Measurements from ENCODE around the gene API5.
A peak's percentile ranks its signal among the peaks of the same experiment; 100 is the strongest.
"Not testable (repeated sequence)": the region's sequence is repeated elsewhere in the genome, so short reads cannot be mapped to it uniquely, and the experiment has no call there.

API5 gene

DNA sequence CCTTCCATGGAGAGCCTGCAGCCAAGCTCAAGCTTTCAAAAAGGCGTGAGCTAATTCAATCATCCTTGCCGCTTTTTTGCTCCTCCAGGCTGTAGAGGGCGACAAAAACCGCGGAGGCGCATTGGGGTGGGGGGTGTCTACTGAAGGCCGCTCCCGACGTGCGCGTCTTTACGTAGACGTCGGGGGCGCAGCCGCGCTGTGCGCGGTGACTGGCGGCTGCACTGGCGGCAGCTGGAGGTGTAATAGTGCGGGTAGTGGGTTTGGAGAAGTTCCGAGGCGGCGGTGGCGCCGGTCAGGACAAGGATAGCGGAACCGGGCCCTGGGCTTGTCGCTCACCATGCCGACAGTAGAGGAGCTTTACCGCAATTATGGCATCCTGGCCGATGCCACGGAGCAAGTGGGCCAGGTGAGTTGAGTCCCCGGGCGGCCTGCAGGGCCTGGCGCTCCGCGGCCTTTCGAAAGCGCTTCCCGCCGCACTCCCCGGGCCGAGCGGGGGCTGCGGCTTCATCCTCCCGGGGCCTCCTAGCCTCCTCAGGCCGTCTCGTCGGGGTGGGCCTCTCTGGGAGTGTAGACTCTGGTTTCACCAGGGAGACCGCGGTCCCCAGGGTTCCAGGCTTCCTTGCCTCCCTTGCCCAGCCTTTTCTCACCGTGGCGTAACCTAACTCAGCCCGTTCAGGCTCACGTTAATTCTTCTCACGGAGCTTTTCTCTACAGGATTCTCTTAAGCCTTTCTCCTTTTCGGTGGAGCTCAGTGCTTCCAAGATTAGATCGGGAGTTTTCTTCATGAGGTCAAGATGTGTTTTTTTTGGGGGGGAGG lies at the start of gene API5:
TSS of gene API5 (plus strand) at position 206 of the 817 bp plus-strand sequence. CDS start at position 338, 132 bp downstream.
- peak; percentile 85 to 92 (median 91) for DNase-seq (ENCODE audit: low read depth in 3 of 3)

DNA sequence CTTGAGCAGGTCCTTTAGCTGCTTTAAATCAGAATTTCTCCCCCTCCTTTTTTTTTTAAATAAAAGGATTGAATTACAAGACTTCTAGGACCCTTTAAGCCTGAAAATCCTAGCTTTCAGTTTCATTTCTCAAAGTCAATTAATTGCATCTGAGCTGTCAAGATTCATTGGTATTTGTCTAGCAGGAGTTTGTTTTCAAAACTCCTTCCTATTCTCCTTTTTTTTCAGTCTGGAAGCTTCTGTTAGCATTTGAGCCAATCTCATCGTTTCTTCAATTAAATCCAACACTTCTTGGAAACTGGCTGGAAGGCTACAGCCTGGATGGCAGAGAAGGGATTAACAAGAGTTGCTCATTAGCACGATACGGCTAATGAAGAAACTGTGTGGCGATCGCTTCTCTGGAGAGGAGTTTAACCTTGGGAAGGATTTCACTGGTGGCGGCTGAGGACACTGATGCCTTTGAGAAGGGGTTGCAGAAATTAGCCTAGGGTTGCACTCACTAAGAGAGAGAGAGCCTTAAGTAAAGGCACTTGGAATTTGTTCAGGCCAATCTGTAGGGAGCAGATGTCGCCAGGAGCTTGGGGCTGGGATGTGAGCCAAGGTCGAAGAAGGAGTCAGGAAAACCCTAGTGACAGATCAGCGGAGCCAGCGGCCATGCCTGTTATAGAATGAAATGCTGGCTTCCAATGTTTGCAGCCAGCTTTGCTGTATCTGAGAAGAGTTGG lies 43.8 kb upstream of the API5 start:
- DNase-seq (ENCODE audit: low read depth in 3 of 3) = no peak

DNA sequence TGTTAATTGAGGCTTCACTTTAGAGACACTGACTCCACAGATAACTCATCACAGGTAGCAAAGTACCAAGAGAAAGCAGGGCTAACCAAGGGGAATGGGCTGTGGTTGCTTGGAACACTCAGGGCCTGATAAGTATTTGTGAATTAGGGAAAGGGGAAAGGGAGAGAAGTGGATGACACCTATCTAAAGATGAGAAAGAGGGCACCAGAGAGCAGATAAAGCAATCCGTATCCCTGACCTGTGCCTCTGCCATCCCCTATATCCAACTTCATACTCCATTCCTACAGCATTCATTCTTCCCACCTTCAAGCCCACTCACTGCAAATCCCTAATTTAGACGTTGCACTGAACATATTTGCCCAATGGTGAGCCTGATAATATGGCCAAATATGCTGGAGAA lies 43.0 kb upstream of the API5 start:
- no peak for DNase-seq (ENCODE audit: low read depth in 3 of 3)

DNA sequence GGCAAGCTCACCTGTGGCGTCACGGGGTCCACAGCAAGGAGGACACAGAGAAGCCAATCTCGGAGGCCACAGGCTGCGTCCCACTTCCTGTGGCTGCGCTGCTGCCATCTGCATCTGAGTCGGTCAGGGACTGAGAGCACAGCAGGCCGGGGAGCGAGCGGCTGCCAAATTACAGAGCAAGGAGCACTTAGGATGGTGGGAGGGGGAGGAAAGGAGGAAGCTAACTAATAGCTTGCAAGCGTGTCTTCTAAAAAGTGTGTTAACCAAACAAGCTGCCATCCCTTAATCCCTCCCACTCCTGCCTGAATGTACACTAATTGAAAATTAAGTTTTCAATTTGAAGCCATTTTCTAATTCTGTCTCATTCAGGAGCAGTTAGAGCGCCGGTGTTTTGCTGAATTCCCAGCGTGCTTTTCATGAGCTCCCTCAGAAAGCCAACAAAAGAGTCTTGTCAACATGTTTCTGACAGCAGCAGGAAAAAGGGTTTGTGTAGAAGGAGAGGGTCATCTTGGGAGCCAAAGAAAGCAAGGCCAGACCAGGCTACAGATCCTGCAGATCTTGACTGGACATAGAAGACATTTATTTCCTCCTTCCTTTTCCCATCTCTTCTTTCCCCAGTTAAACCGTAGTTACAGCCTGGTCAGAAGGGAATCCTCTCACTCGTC lies 42.4 kb upstream of the API5 start:
- no peak for DNase-seq (ENCODE audit: low read depth in 3 of 3)

DNA sequence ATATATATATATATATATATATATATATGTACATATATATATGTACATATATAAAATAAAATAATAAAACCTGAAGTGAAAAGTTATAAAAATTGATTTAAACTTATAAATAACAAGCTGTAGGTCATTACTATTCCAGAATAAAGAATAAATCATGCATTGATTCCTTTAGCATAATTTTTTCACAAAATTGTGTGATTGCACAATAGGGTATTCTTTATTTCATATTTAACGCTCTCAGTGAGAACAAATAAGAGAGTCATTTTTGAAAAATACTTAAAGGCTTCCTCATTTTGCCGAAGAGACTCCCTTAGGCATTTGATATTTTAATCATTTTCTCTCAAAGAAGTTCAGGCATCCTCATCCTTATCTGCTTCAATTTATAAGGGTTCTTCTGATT lies 41.3 kb upstream of the API5 start:
- no peak for DNase-seq (ENCODE audit: low read depth in 3 of 3)

DNA sequence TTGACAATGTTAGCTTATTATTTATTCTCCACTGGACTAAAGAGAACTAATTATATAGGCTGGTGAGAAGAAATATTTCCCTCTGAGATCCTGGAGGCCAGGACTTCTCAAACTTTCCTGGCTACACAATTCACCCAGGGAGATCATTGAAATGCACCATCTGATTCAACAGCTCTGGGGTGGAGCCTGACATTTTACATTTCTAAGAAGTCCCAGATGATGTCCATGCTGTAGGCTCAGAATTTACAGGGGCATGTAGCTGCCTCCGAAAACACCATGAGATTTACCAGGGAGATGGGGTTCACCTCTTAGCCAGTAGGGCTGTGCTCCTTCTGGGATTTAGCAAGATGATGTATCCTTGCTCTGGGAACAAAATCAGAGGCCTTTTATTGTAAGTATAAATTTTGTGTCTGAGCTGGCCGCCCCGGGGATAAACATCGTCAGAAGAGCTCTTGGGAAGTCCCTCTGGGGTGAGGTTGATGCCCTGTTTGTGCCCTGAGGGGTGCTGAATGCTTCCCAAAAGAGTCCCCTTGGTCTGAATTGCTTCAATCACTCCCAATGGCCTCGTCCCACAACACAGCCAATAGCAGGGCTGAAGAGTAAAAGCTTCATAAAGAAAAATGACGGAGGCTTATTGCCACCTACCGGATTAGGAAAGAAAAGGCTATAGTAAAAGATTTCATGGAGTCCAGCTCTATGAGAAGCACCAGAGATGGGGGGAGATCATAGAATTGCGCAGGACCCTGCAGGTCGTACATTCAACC lies 33.4 kb upstream of the API5 start:
- DNase-seq (ENCODE audit: low read depth in 3 of 3) = no peak

DNA sequence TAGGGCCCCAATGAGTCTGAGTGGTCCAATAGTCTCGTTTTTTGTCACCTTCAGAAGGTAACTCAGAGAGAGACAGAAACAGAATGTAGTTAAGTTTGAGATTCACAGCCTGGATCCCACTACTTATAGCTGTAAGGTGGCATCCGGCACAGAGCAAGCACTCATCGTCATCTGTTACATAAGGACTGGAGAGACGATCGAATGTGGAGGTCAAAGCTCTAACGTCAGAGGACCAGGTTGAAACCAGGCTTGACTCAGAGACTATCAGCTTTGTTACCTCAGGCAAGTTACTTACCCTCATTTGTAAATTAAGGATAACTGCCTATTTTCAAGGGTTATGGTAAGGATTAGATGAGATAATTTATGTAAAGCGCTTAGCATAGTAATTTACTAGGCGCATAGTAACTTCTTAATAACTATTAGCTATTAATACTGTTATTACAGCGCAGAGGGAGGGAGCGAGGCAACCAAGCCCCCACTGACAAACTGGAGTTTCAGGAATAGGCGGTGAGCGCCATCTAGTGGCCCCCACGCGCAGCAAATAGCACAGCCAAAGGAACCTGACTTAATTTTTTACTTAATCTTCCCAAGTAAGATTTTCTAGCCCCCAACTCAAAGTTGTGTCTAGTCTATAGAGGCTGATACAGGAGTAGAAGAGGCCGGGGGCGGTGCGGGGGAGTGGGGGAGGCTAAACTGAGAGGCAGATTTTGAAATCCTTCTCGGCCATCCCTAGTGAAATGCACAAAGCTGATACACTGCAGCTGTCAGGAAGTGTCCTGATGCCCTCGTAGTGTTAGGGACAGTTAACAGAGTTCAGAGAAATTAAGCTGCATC lies 29.0 kb upstream of the API5 start:
- DNase-seq (ENCODE audit: low read depth in 3 of 3) = peak in 2 of 3 experiments; percentile 5 to 27

DNA sequence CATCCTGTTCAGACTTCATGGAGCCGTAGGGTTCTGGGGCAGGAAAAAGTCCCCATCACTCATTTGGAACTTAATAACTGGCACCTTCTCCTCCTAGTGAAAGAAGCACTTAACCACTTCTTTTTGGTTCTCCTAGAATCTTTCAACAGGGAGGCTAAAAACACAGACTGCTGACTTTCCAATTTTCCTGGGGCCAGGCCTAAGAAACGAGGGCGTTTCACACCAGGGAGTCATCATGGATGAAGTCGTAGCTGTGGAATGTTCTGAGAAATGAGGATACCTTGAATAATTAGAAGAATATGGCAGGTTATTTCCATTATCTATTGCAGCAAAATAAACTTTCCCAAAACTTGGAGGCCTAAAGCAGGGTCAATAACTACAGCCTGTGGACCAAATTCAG lies 26.0 kb upstream of the API5 start:
- no peak for DNase-seq (ENCODE audit: low read depth in 3 of 3)

DNA sequence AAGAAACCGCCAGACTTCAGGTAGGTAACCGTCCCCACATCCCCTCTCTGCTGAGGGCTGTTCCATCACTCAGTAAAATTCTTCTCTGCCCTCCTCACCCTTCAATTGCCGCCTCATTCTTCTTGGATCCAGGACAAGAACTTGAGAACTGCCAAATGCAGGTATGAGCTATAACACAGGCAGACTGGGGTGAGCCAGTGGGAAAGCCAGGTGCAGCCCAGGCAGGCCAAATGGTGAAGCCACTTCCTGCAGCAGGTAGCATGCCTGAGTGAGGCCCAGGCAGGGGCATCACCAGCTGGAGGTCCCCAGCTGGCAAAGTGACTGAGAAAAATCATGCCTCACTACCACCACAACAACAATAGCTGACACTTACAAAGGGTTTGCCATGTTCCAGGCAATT lies 22.4 kb upstream of the API5 start:
- no peak for DNase-seq (ENCODE audit: low read depth in 3 of 3)

DNA sequence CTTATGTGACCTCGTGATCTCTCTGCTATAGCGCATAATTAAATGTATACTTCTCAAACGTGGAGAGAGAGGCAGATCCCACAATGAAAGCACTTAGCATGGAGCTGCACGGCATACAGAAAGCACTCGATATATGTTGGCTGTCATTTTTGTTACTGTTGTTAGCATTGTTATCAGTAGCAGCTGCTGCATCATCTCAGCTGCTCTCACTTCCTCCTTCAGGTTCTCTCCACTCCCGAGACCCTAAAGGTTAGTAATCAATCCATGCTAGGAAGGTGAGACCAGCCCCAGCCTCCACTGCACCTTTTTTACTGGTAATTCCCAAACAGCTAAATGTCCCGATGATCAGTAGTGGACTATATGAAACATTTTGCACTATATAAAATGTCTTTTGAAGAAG lies 13.4 kb upstream of the API5 start:
- no peak for DNase-seq (ENCODE audit: low read depth in 3 of 3)

DNA sequence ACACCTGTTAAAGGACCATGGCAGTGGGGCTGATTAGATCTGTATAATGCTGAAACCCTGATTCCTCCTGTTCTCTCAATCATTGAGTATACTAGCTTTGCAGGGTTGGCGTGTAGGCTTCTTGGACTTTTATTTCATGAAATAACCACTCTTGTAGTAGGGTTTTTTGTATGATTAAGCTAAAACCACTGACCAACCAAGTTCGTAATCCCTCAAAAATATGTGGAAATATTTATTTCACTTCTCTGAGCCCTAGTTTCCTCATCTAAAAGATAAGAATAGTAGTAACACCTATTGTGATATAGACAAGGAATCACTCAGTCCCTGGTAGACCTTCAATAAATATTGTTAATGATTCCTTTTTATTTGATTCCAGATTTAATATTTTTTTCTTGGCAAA lies 4.2 kb downstream of the API5 start:
- DNase-seq (ENCODE audit: low read depth in 3 of 3) = no peak

DNA sequence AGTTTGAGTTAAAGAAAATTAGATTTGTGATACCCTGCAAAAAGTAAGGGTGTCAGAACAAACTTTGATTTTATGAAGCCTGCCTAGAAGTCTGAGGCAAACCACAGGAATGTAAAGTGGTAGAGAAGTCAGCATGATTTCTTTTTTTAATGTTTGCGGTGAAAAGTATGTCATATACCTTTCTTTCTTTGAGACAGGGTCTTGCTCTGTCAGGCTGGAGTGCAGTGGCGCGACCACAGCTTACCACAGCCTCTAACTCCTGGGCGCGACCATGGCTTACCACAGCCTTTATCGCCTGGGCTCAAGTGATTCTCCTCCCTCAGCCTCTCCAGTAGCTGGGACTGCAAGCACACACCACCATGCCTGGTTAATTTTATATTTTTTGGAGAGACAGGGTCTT lies 4.7 kb downstream of the API5 start:
- no peak for DNase-seq (ENCODE audit: low read depth in 3 of 3)

DNA sequence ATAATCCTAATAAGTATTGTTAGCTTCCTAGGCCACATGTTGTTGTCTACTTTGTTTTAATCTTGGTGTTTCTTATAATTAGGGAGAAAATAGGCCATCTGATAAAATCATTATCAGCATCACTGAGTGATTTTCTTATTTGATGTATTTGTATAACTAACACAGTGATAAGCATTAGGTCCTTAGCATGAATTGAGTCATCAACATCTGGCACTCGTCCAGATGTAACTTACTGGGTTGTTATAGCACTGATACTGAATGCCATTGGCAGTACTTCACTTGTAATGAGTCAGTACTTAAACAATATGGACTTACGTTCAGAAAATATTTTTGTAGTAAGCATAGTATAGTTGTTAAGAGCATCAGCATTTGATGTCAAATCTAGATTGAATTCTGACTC lies 16.2 kb downstream of the API5 start:
- no peak for DNase-seq (ENCODE audit: low read depth in 3 of 3)

DNA sequence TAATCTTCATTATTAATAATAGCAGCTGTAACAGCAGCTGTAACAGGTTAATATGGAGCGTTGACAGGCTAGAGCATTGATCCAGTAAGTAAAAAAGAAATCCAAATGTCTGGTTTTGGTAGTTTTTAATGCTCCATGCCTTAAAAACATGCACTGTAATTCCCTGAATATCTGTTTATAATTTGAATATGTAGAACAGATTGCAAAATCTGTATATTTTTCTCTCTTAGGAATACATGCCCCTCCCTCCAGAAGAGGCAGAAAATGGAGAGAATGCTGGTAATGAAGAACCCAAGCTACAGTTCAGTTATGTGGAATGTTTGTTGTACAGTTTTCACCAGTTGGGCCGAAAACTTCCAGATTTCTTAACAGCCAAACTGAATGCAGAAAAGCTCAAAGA lies 16.7 kb downstream of the API5 start:
- no peak for DNase-seq (ENCODE audit: low read depth in 3 of 3)

DNA sequence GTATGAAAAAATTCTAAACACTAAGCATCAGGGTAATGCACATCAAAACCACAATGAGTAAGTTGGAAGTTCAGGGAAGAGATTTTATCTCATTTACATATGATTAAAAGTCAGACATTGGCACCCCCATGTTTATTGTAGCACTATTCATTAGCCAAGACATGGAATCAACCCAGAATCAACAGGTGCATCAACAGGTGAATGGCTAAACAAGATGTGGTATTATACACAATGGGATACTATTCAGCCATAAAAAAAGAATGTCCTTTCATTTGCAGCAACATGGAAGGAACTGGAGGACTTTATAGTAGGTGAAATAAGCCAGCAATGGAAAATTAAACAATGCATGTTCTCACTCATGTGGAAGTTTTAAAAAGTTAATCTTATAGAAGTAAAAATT lies 29.4 kb downstream of the API5 start:
- DNase-seq (ENCODE audit: low read depth in 3 of 3) = no peak

DNA sequence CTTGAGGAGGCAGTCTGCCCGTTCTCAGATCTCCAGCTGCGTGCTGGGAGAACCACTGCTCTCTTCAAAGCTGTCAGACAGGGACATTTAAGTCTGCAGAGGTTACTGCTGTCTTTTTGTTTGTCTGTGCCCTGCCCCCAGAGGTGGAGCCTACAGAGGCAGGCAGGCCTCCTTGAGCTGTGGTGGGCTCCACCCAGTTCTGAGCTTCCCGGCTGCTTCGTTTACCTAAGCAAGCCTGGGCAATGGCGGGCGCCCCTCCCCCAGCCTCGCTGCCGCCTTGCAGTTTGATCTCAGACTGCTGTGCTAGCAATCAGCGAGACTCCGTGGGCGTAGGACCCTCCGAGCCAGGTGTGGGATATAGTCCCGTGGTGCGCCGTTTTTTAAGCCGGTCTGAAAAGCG lies 39.6 kb downstream of the API5 start:
- not testable (repeated sequence) for DNase-seq (ENCODE audit: low read depth in 3 of 3)

DNA sequence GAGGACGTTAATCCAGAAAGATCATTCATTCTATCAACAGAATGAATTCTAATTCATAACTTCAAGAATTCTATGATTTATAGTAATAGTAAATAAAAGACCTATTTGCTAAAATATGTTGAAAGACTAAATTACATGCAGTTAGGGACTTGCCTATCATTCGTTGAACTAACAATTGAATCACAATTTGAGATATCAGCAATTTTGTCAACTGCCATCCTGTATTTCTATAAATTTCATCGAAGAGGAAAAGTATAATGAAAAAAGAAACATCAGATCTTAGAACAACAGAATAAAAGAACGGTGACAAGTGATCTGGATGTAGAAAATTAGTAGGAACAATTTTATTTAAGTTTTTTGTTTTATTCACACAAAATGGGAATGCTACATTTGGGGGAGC lies 42.5 kb downstream of the API5 start:
- DNase-seq (ENCODE audit: low read depth in 3 of 3) = no peak

DNA sequence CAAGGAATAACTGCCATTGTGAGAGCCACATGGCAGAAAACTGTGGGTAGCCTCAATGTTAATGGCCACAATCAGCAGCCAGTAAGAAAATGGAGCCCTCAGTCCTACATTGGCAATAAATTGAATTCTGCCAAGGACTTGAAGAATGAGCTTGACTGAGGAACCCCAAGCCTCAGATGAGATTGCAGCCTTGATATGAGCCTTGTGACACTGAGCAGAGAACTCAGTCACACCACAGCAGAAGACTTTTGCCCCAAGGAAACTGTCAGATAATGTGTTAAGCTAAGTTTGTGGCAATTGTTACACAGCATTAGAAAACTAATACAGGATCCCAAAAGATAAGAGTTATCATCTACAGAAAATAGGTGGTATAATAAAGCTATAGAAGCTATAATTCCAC lies 44.5 kb downstream of the API5 start:
- DNase-seq (ENCODE audit: low read depth in 3 of 3) = no peak

DNA sequence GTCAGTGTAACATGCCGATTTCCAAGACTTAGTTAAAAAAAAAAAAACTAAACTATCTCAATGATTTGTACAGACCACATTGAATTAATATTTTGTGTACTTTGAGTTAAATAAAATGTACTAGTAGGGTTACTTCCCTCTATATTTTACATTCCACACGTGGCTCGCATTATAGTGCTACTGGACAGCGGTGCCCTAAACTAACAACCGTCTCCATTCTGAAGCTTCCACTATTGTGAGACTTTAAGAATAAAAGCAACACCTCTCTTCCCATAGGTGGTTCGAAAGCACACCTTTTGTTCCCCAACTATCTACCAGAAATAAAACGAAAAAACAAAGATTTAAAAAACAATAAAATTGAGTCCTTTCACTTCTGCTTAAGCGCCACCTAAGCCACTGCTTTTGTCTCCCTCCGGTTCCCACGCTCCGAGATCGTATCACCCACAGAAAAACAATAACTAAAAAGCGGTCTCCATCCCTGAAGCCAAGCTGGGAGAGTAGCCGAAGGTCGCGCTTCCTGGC lies 46.5 kb downstream of the API5 start:
- no peak for DNase-seq (ENCODE audit: low read depth in 3 of 3)

DNA sequence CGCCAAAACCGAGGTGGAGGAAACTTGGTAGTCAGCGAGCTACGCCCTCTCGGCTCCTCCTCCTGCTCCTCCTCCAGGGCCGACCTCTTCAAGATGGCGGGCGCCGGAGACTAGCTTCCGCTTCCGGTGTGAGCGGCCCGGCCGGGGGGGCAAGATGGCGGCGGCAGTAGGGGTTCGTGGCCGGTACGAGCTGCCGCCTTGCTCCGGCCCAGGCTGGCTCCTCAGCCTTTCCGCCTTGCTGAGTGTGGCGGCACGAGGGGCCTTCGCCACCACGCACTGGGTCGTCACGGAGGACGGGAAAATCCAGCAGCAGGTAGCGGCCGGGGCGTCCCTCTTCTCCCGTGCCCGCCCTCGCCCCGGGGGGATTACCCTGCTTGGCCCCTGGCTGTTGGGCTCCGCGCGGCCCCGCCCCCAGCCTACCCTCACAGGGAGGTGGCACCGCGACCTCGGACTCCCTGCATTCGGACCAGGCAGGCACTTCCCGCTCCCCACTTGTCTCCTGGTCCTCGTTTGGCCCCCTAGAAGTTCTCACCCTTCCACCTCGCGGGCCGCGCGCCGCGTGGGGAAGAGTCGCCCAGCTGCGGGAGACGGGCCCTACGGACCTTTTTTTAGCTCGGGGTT lies 47.1 kb downstream of the API5 start, which contains the start of gene TTC17:
TSS of gene TTC17 (plus strand) at position 120 of the 621 bp plus-strand sequence. CDS start at position 155, 35 bp downstream.
- peak; percentile 87 to 92 (median 88) for DNase-seq (ENCODE audit: low read depth in 3 of 3)

All from stimulated activated CD4-positive, alpha-beta T cell treated with anti-CD3 and anti-CD28 coated beads, TNF-alpha, amount 100 ng/mL, for 24 hours (primary cell).